Panc1 (cell line): Measurements from ENCODE around the gene TMEM63B. TPM values are rescaled to one million over a fixed set of nuclear protein-coding genes. Genes with fewer than 3 reads are reported as not detected.

ENCODE experiments used
- ATAC-seq: fragments of 200-7000 bp; cut with Tn5 transposase; 2 replicates; pipeline ENCODE4 v1.9.1; 2020; ENCODE audit warnings: mild to moderate bottlenecking, moderate library complexity
- BruUV-seq: library from RNA; stranded (reverse); fragments of 400-500 nt; replicated peaks from 2 replicates; lab custom pipeline; 2021; lab: Mats Ljungman, UMichigan
- CTCF ChIA-PET: fragments of 300-600 bp; sonication (Branson Sonifier 250); formaldehyde crosslinking; loops from one replicate; lab custom pipeline; 2022; ENCODE audit warnings: antibody characterized with exemption; lab: Charles Lee
- POLR2A ChIA-PET: fragments of 300-600 bp; sonication (Branson Sonifier 250); formaldehyde crosslinking; loops from one replicate; lab custom pipeline; 2022; ENCODE audit warnings: antibody characterized with exemption; lab: Charles Lee
- DNase-seq: peaks from one replicate; pipeline ENCODE4 v3.0.0-alpha.2; 2010; ENCODE audit warnings: low read depth, low spot score
- H3K27ac ChIP-seq: 2 replicates; pipeline ENCODE4 v1.5.1; 2011; ENCODE audit warnings: mild to moderate bottlenecking, low read length, inconsistent platforms
- H3K27me3 ChIP-seq: fragments of 200-500 bp; sonication (Bioruptor generic); 2 replicates; pipeline ENCODE4 v1.6.0; 2014; ENCODE audit warnings: low read length, inconsistent platforms; ENCODE audit not compliant: control insufficient read depth, insufficient read depth
- H3K36me3 ChIP-seq: fragments of 200-500 bp; sonication (Bioruptor generic); 2 replicates; pipeline ENCODE4 v1.5.1; 2014; ENCODE audit warnings: inconsistent platforms, mild to moderate bottlenecking, low read length, moderate library complexity; ENCODE audit not compliant: control insufficient read depth, insufficient read depth
- H3K4me1 ChIP-seq: 2 replicates; pipeline ENCODE4 v1.5.1; 2011; ENCODE audit warnings: inconsistent platforms, mild to moderate bottlenecking, low read length, moderate library complexity; ENCODE audit not compliant: control insufficient read depth, insufficient read depth
- H3K4me3 ChIP-seq, 2 experiments: 2 replicates each; pipeline ENCODE4 v1.5.1; 2011 to 2012; ENCODE audit warnings: low read depth in 2 of 2, low read length in 2 of 2, mild to moderate bottlenecking in 2 of 2, inconsistent platforms in 1 of 2, moderate library complexity in 1 of 2
- H3K9me3 ChIP-seq: fragments of 200-500 bp; sonication (Bioruptor generic); 2 replicates; pipeline ENCODE4 v1.5.1; 2014; ENCODE audit warnings: low read depth, mild to moderate bottlenecking, inconsistent platforms, low read length, moderate library complexity; ENCODE audit not compliant: control insufficient read depth, insufficient read depth
- CTCF ChIP-seq: fragments of 450-650 bp; IDR thresholded peaks from 2 replicates; pipeline ENCODE4 v1.5.1; 2017; ENCODE audit warnings: mild to moderate bottlenecking
- POLR2AphosphoS5 ChIP-seq: IDR thresholded peaks from 2 replicates; pipeline ENCODE4 v1.6.1; 2012; ENCODE audit warnings: mild to moderate bottlenecking, low read depth, low read length, moderate library complexity
- REST ChIP-seq, 2 experiments: IDR thresholded peaks; 2 replicates each; pipeline ENCODE4 v1.6.1; 2011 to 2012; ENCODE audit warnings: low read depth in 2 of 2, control low read depth in 1 of 2, low read length in 1 of 2, mild to moderate bottlenecking in 1 of 2, moderate library complexity in 1 of 2; ENCODE audit not compliant: insufficient read depth in 1 of 2
- SIN3A ChIP-seq: IDR thresholded peaks from 2 replicates; pipeline ENCODE4 v1.6.1; 2012; ENCODE audit warnings: low read depth, mild to moderate bottlenecking, low read length, moderate library complexity, borderline replicate concordance; ENCODE audit not compliant: insufficient read depth
- TCF7L2 ChIP-seq: IDR thresholded peaks from 2 replicates; pipeline ENCODE4 v1.6.1; 2011; ENCODE audit warnings: mild to moderate bottlenecking, low read depth, low read length, inconsistent platforms
- in situ Hi-C: cut with HindIII; loops from 2 replicates; pipeline ENCODE4 v1.10.0; 2016; ENCODE audit warnings: low sequenced_read_pairs, low pct_unique_long_range_greater_than_20kb
- intact Hi-C: fragments of 100-400 bp; cut with micrococcal nuclease; formaldehyde crosslinking; loops from one replicate; pipeline ENCODE4 v1.10.0; 2022; ENCODE audit not compliant: unreplicated experiment
- total RNA-seq: library from RNA; stranded (reverse); gene quantifications from one replicate; pipeline ENCODE4 v1.2.1, GENCODE V29; 2021; ENCODE audit not compliant: unreplicated experiment

TMEM63B gene
- total RNA-seq, 1 experiment from 2014 or later: 54.1 TPM

DNA sequence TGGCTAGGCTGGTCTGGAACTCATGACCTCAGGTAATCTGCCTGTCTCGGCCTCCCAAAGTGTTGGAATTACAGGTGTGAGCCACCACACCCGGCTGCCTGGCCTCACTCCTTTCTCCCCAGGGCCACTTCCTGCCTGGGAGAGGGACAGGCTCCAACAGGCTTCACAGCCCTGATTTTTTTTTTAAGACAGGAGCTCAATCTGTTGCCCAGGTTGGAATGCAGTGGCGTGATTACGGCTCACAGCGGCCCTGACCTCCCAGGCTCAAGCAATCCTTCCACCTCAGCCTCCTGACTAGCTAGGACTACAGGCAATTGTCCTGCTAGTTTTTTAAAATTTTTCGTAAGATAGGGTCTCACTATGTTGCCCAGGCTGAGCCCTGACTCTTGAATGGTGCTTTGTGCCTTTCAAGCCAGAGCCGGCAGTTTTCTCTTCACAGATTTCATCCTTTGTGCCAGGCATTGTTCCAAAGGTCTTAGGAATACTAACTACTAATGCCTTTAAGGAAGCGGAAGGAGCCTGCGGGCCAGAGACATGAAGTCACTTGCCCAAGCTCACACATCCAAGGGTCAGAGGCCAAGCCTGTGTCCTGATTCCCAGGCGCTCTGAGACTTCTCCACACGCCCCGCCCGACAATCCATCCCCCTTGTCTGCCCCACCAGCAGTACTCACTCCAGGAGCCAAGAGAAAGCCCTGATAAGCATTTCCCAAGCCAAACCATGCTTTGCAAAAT, 50.5 kb downstream of the TMEM63B start:
- in situ Hi-C loops (no loop called here), intact Hi-C loops (loop anchor here (5.0 kb wide), 1 partner anchor 44 kb away; the partner anchor contains the start of gene SLC29A1)
- H3K4me3 ChIP-seq: no peak overlapping the region
- H3K9me3 ChIP-seq: no peaks in the 10 kb centered on the region
- no peak for TF ChIP-seq REST (IDR thresholded peaks at IDR 0.05; ENCODE audit: insufficient read depth in 1 of 2, low read depth in 2 of 2, low read length in 1 of 2)
- TF ChIP-seq SIN3A: no peak
- peak; percentile 72 for ATAC-seq
- BruUV-seq: no TSS peak
- DNase-seq: peak; percentile 47
- H3K27ac ChIP-seq: peak overlapping the region; percentile 90
- no peaks in the 10 kb centered on the region for H3K27me3 ChIP-seq
- H3K36me3 ChIP-seq: no peaks in the 10 kb centered on the region
- H3K4me1 ChIP-seq: peaks cover 48% of the 10 kb centered on the region
- ChIA-PET POLR2A (interaction anchor here (0.6 kb wide), 1 partner anchor 45 kb away, joined by 3 read pairs; the partner anchor contains the start of gene SLC29A1), CTCF (interaction anchor here (1.2 kb wide), 1 partner anchor 57 kb away, joined by 4 read pairs; no protein-coding TSS in a partner anchor)

- BruUV-seq: no TSS peak
- Histone ChIP-seq H3K27ac (peak overlapping the region; percentile 90), H3K9me3 (no peaks in the 10 kb centered on the region), H3K4me3 (no peak overlapping the region; a peak in 1 of 4 replicates), H3K36me3 (no peaks in the 10 kb centered on the region), H3K27me3 (no peaks in the 10 kb centered on the region), H3K4me1 (peaks cover 44% of the 10 kb centered on the region)
- in situ Hi-C loops: no loop called here
- peak; percentile 52 for ATAC-seq
- intact Hi-C loops: loop anchor here (5.0 kb wide), 1 partner anchor 44 kb away; the partner anchor contains the start of gene SLC29A1
- ChIA-PET POLR2A (interaction anchor here (0.7 to 1.0 kb wide), 2 partner anchors 18 to 1032 kb away, joined by 7 to 9 read pairs; no protein-coding TSS in a partner anchor), CTCF (interaction anchor here (0.6 to 0.7 kb wide), 3 partner anchors 11 to 43 kb away, joined by 3 to 10 read pairs (median 4); no protein-coding TSS in a partner anchor)
- TF ChIP-seq CTCF: no peak
- no peak for TF ChIP-seq POLR2AphosphoS5
- TF ChIP-seq REST (IDR thresholded peaks at IDR 0.05; ENCODE audit: insufficient read depth in 1 of 2, low read depth in 2 of 2, low read length in 1 of 2): no peak
- TF ChIP-seq TCF7L2: no peak
- no peak for TF ChIP-seq SIN3A
- no peak for DNase-seq
These were observed 51.2 kb downstream of the TMEM63B start for GRCh38 chr6:44178424-44179071.
